SH-SY5Y (cell line): ENCODE results near the gene SOCS1.

Experiments used
- GATA2 ChIP-seq: IDR thresholded peaks from 2 replicates; pipeline ENCODE4 v1.6.1; 2011; ENCODE audit warnings: mild to moderate bottlenecking, low read depth, low read length
- GATA3 ChIP-seq: IDR thresholded peaks from 2 replicates; pipeline ENCODE4 v1.6.1; 2011; ENCODE audit warnings: low read depth, mild to moderate bottlenecking, low read length, moderate library complexity

DNA sequence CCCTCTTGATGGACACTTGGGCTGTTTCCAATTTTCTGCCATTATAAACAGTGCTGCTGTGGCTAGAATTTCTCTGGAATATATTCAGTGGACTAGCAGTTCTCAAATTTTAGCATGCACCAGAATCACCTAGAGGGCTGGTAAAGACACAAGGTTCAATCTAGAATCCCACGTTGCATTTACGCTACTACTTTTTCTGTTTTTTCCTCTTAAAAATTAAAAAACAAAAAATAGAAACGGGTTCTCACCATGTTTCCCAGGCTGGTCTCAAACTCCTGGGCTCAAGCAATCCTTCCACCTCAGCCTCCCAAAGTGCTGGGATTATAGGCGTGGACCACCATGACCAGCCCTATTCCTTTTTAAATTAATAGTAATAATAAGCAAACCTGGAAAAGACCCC is 39.7 kb upstream of the SOCS1 start:
- no peak for TF ChIP-seq GATA2
- TF ChIP-seq GATA3: no peak
